Measurements from ENCODE around the gene MARCHF10.
A peak's percentile ranks its signal among the peaks of the same experiment; 100 is the strongest.

MARCHF10 gene

DNA sequence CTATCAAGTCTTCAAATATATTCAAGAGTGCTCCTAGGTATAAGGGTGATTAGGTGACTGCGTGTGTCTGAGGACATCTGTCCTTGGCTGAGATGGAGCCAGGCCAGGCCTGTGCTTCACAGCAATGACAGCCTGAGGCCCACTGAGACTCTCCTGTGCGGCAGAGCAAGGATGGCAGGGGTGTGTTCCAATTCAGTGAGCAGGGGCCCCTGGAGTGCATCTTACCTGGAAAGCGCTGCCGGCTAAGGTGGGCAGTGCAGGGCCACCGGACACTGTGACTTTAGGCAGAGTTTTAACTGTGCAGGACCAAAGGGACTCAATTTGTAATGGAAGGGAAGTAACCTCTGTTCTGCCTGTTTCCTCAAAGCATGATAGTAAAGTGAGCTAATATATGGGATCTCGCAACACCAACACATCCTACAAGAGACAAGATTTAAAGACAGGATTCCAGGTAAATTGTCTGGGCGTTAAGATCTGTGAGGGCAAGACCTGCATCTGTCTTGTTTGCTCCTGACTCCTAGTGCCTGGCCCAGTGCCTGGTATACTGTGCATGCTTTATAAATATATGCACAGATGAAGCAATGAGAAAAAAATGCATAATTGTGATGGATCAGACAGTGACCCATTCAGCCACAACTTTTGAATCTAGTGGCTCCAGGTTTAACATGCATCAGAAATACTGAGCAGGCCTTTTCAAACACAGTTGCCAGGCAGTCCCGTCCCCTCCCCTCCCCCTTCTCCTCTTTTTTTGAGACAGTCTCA, 93.9 kb downstream of the MARCHF10 start:
- Histone ChIP-seq H3K4me3 (ENCODE audit: low read depth, low read length) (no peak overlapping the region), H3K4me1 (ENCODE audit: control insufficient read depth, insufficient read depth, low read length) (peaks cover 11% of the 10 kb centered on the region), H3K36me3 (ENCODE audit: control insufficient read depth, insufficient read depth, low read length) (no peaks in the 10 kb centered on the region), H3K9ac (ENCODE audit: low read length) (no peak overlapping the region), H3K27me3 (ENCODE audit: control insufficient read depth, insufficient read depth, low read length) (no peaks in the 10 kb centered on the region), H3K27ac (ENCODE audit: low read depth, low read length) (no peak overlapping the region), H3K9me3 (ENCODE audit: control insufficient read depth, insufficient read depth, low read depth, low read length) (peaks cover 5% of the 10 kb centered on the region; the same call in 1 of the 2 replicates)

DNA sequence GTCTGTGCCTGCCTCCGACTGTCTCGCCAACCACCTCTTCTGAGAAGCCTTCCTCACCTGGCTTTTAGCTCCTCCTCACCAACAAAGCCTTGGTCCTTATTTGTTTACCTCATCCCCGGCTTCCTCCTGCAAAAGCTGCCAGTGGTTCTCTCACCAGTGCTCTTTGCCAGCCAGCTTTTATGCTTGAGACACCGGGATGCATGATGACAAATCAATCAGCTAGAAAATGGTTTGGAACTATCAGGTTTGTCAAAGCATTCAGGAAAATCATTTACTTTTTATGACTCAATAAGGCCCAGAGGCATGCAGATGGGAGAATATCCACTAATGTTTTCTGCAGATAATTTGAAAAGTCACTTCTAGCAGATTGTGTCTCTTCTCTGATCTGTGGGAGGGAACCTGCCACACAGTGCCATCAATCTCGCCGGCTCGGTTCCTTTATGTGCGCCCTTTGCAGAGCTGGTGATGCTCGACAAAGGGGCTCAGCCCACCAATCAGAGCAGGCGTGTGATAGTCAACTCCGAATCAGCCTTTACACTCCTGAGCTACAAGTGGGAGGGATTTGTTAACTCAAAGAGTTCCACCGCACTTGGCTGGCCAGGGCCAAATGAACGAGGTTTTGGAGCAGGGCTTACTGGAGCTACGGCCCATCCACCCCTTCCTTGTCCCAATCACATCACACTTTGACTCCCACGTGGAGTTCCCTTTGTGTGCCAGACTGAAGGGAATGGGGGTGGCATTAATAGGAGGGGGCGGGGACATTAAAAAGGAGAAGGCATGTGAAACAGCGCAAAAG, 94.8 kb downstream of the MARCHF10 start:
- peaks cover 11% of the 10 kb centered on the region for H3K4me1 ChIP-seq (ENCODE audit: control insufficient read depth, insufficient read depth, low read length)
- no peaks in the 10 kb centered on the region for H3K27me3 ChIP-seq (ENCODE audit: control insufficient read depth, insufficient read depth, low read length)
- H3K9me3 ChIP-seq (ENCODE audit: control insufficient read depth, insufficient read depth, low read depth, low read length), result peaks cover 13% of the 10 kb centered on the region
- no peak overlapping the region for H3K4me3 ChIP-seq (ENCODE audit: low read depth, low read length)
- no peak overlapping the region for H3K27ac ChIP-seq (ENCODE audit: low read depth, low read length)
- H3K36me3 ChIP-seq (ENCODE audit: control insufficient read depth, insufficient read depth, low read length), result no peaks in the 10 kb centered on the region
- no peak overlapping the region for H3K9ac ChIP-seq (ENCODE audit: low read length)

DNA sequence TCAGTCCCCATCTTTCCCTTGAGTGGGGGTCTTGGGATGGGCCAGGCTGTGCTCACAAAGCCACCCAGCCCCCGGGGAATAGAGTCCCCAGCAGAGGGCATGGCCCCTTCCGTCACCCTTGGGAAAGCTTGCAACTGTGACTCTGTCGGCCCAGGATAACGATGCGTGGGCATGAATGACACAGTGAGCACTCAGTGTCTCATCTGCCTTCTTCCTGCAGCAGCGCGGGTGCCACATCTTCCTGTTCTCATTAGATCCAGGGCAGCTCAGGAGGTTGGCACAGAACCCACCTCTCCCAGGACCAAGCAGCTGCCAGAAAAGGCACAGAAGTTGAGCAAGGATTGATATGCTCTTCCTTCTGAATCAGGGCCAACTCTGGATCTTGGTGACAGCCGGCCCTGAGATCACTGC, 95.9 kb downstream of the MARCHF10 start:
- H3K4me1 ChIP-seq (ENCODE audit: control insufficient read depth, insufficient read depth, low read length), result peaks cover 11% of the 10 kb centered on the region

DNA sequence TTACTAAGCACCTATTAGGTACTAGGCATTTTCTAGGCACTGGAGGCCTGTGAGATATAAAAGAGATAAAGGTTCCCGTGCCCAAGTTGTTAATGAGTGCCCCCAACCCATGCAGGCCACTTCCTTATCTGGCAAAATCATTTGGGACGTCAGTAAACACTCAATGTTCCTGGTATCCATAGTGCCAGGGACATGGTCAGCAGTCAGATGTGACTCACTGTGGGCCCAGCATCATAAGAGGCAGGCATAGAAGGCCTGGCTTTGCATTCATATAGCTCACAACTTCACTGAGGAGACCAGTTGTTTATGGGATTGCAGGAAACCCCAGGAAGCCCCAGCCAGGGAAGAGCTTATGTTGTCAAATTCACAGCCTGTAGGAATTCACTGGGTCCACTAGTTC, 99.5 kb downstream of the MARCHF10 start:
- peaks cover 16% of the 10 kb centered on the region for H3K9me3 ChIP-seq (ENCODE audit: control insufficient read depth, insufficient read depth, low read depth, low read length)
- no peak overlapping the region for H3K9ac ChIP-seq (ENCODE audit: low read length)
- no peak overlapping the region for H3K27ac ChIP-seq (ENCODE audit: low read depth, low read length)
- H3K27me3 ChIP-seq (ENCODE audit: control insufficient read depth, insufficient read depth, low read length), result peaks cover 19% of the 10 kb centered on the region; the same call in 1 of the 2 replicates
- no peaks in the 10 kb centered on the region for H3K36me3 ChIP-seq (ENCODE audit: control insufficient read depth, insufficient read depth, low read length)
- H3K4me3 ChIP-seq (ENCODE audit: low read depth, low read length), result no peak overlapping the region
- peaks cover 31% of the 10 kb centered on the region for H3K4me1 ChIP-seq (ENCODE audit: control insufficient read depth, insufficient read depth, low read length)

More for the DNA sequence above, 95.9 kb downstream of the MARCHF10 start:
- Histone ChIP-seq H3K4me3 (ENCODE audit: low read depth, low read length) (no peak overlapping the region), H3K27ac (ENCODE audit: low read depth, low read length) (no peak overlapping the region), H3K9ac (ENCODE audit: low read length) (no peak overlapping the region), H3K9me3 (ENCODE audit: control insufficient read depth, insufficient read depth, low read depth, low read length) (peaks cover 16% of the 10 kb centered on the region), H3K27me3 (ENCODE audit: control insufficient read depth, insufficient read depth, low read length) (0 out of 2 replicates have a peak, but pooled peaks cover 5% of the 10 kb centered on the region), H3K36me3 (ENCODE audit: control insufficient read depth, insufficient read depth, low read length) (no peaks in the 10 kb centered on the region)

DNA sequence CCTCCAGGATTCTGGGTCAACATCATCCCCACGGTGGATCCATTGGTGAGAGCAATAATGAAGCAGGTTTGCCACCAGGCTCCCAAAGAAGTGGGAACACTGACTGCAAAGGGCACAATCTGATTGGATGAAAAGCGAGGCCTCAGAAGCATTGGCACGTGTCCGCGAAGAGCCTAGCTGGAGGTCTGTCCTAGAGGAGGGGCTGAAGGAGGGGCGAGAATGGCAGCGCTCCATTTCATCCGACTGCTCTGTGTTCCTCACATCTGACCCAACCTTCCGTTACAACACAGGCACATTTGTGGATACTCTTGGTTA, 100.7 kb downstream of the MARCHF10 start:
- Histone ChIP-seq H3K9me3 (ENCODE audit: control insufficient read depth, insufficient read depth, low read depth, low read length) (peaks cover 16% of the 10 kb centered on the region), H3K4me3 (ENCODE audit: low read depth, low read length) (no peak overlapping the region), H3K27ac (ENCODE audit: low read depth, low read length) (no peak overlapping the region), H3K4me1 (ENCODE audit: control insufficient read depth, insufficient read depth, low read length) (peaks cover 37% of the 10 kb centered on the region), H3K9ac (ENCODE audit: low read length) (no peak overlapping the region), H3K36me3 (ENCODE audit: control insufficient read depth, insufficient read depth, low read length) (no peaks in the 10 kb centered on the region), H3K27me3 (ENCODE audit: control insufficient read depth, insufficient read depth, low read length) (peaks cover 31% of the 10 kb centered on the region)

DNA sequence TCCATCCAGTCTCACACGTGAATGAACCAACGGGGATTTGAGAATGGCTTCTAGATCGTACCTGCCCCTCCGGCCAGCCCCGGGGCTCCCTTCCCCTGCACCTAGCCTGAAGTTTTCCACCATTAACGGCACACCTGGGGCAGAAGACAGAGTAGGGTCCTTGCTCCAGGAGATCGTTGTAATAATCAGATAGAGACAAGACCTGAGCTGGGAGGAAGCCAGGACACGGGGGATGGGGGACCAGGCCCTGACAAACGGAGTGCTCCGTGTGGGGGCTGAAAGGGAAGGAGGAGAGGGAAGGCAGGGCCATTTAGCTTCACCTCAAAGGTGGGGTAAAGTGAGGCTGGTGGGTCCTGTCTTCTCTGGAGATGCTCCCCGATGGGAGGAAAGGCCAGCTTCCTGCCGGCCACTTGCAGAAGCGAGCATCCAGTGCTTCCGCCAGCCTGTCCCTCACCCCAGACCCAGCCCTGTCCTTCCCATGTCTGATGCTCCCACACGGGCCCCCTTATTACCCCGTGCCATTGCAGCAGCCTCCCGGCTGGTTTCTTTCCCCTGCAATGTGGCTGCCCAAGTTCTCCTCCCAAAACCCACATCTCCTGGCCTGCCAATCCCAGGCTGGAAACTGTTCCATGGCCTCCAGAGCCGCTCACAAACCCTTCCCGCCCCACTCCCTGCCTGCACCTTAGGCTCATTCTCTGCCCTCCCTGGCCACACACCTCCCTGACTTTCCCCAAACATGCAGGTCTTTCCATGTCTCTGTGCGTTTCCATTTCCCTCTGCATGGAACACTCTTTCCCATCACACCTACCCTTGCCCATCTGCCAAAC, 101.3 kb downstream of the MARCHF10 start:
- peaks cover 35% of the 10 kb centered on the region for H3K4me1 ChIP-seq (ENCODE audit: control insufficient read depth, insufficient read depth, low read length)
- H3K9me3 ChIP-seq (ENCODE audit: control insufficient read depth, insufficient read depth, low read depth, low read length), result peaks cover 16% of the 10 kb centered on the region
- 0 out of 2 replicates have a peak overlapping the region, but pooled peaks have one; percentile 61 for H3K4me3 ChIP-seq (ENCODE audit: low read depth, low read length)
- no peaks in the 10 kb centered on the region for H3K36me3 ChIP-seq (ENCODE audit: control insufficient read depth, insufficient read depth, low read length)
- H3K9ac ChIP-seq (ENCODE audit: low read length), result no peak overlapping the region
- peaks cover 31% of the 10 kb centered on the region for H3K27me3 ChIP-seq (ENCODE audit: control insufficient read depth, insufficient read depth, low read length)
- H3K27ac ChIP-seq (ENCODE audit: low read depth, low read length), result no peak overlapping the region

DNA sequence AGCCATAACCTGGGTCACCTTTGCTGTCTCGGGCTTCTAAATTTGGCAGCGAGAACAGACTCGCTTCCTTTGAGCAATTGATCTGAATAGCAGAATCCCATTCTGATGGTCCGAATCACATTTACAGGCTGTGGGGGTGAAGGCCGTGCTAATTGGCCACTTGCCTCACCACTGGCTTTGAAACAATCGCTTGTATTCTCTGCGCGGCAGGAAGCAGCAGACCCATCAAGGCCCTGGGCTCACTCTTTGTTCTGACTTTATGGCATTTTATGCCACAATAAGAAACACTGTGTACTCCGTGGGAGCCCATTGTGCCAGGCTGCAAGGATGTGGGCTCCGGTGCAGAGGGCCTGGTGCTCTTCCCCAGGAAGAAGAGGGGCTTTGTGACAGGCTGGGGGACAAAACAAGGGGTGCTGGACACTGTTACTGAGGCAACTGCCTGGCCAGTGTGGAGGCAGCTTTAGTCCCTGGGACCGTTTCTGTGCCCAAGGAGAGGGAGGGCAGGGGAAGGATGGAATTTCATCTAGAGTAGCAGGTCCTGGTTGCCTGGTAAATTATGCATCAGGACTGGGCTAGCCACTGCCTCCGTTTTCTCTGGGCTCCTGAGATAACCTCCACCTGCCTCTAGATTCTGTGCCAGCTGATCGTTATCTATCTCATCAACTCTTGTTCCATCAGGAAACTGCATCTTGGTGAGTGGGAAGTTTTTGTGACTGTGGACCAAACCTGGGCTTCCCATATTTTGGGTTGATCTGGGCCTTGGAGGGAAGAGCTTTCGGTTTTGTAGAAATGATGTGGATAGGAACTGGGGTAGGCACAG, 102.1 kb downstream of the MARCHF10 start:
- Histone ChIP-seq H3K9ac (ENCODE audit: low read length) (peak overlapping the region; percentile 59), H3K9me3 (ENCODE audit: control insufficient read depth, insufficient read depth, low read depth, low read length) (peaks cover 16% of the 10 kb centered on the region), H3K27me3 (ENCODE audit: control insufficient read depth, insufficient read depth, low read length) (peaks cover 31% of the 10 kb centered on the region), H3K27ac (ENCODE audit: low read depth, low read length) (no peak overlapping the region; the same call in 1 of the 2 replicates), H3K4me1 (ENCODE audit: control insufficient read depth, insufficient read depth, low read length) (peaks cover 30% of the 10 kb centered on the region), H3K4me3 (ENCODE audit: low read depth, low read length) (peak overlapping the region; percentile 61), H3K36me3 (ENCODE audit: control insufficient read depth, insufficient read depth, low read length) (no peaks in the 10 kb centered on the region)

DNA sequence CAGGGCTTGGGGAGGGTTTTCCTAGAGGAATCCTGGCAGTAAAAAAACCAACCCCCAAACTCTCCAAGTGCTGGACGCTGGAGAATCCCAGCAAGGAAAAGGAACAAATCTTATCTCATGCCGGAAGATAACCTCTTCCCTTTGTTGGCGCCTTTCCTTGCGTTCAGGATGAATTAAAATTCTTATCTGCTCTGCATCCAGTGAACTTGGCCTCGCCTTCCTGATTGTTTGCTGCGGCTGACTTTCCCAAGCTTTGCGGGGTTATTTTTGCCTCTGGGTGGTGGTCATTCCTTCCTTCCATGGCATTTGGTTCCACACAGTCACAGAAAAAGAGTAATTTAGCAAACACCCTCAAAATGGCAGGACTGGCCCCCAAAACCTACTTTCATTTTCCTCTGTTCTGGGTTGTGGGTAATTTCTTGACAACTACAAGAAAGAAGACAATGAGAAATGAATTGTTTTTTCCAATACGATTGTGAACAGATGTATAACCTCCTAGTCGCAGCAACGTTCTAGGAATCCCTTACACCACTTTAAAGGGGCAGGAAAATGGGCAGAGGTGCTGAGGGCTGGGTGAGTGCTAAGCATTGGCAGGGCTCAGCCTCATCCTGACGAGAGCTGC, 102.8 kb downstream of the MARCHF10 start:
- H3K4me1 ChIP-seq (ENCODE audit: control insufficient read depth, insufficient read depth, low read length), result peaks cover 30% of the 10 kb centered on the region
- peak overlapping the region; percentile 59 for H3K9ac ChIP-seq (ENCODE audit: low read length)
- peaks cover 16% of the 10 kb centered on the region for H3K9me3 ChIP-seq (ENCODE audit: control insufficient read depth, insufficient read depth, low read depth, low read length)
- no peak overlapping the region for H3K27ac ChIP-seq (ENCODE audit: low read depth, low read length)
- H3K27me3 ChIP-seq (ENCODE audit: control insufficient read depth, insufficient read depth, low read length), result peaks cover 31% of the 10 kb centered on the region
- H3K4me3 ChIP-seq (ENCODE audit: low read depth, low read length), result peak overlapping the region; percentile 61
- H3K36me3 ChIP-seq (ENCODE audit: control insufficient read depth, insufficient read depth, low read length), result no peaks in the 10 kb centered on the region

DNA sequence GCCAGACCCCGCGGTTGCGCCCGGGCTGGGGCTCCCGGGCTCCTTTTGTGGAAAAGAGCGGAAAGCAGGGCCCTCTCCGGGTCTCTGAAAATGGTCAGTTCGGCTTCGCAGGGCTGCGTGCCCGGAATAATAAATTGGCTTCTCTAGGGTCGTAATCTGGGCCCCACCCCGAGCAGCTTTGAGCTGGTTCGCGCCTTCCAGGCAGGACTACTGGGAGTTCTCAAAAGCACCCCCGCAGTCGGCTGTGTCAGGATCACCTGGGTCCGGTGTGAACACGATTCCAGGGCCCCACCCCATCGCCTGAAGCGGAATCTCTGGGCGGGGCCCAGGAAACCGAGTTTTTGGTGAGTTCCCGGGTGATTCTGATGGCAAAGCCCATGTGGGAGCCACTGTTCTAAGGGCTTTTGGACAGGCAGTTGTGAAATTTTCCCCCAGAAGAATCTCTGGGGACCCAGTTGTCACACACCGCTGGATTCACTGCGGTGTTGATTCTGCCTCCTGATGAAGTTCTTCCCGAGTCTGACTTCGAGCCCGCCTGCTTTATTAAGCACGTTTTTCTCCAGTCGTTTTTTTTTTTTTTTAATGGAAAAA, 103.6 kb downstream of the MARCHF10 start:
- H3K27ac ChIP-seq (ENCODE audit: low read depth, low read length), result peak overlapping the region; percentile 62; the same call in 1 of the 2 replicates
- H3K36me3 ChIP-seq (ENCODE audit: control insufficient read depth, insufficient read depth, low read length), result no peaks in the 10 kb centered on the region
- H3K4me3 ChIP-seq (ENCODE audit: low read depth, low read length), result peak overlapping the region; percentile 61
- peaks cover 10% of the 10 kb centered on the region for H3K9me3 ChIP-seq (ENCODE audit: control insufficient read depth, insufficient read depth, low read depth, low read length)
- peaks cover 31% of the 10 kb centered on the region for H3K27me3 ChIP-seq (ENCODE audit: control insufficient read depth, insufficient read depth, low read length)
- peak overlapping the region; percentile 59 for H3K9ac ChIP-seq (ENCODE audit: low read length)
- peaks cover 30% of the 10 kb centered on the region for H3K4me1 ChIP-seq (ENCODE audit: control insufficient read depth, insufficient read depth, low read length)

Data from HUES6 (cell line).